Cardiac fibroblast (primary cell): Measurements from ENCODE around the gene C4orf50.

Source experiments
- DNase-seq, 2 donors: peaks; one replicate each; pipeline versions ENCODE4 v3.0.0 to v3.0.0-alpha.2; 2010; ENCODE audit warnings: low read depth in 2 of 2
- H3K4me3 ChIP-seq, 2 donors: replicated peaks in 1 of 2; 1 replicate in 1 of 2; 2 replicates in 1 of 2; pipeline ENCODE4 v1.5.1; 2011; ENCODE audit warnings: low read depth in 2 of 2, low read length in 2 of 2, mild to moderate bottlenecking in 2 of 2, moderate library complexity in 1 of 2
- CTCF ChIP-seq: IDR thresholded peaks from one replicate; pipeline ENCODE4 v1.5.1; 2011; ENCODE audit warnings: low read depth, mild to moderate bottlenecking, low read length, inconsistent platforms

The C4orf50 gene

GRCh38 chr4:5959211-5959982 lies 58.8 kb downstream of the C4orf50 start:
- no peak overlapping the region for H3K4me3 ChIP-seq
- no peak for DNase-seq
- TF ChIP-seq CTCF: no peak

- TF ChIP-seq CTCF: no peak
- H3K4me3 ChIP-seq: no peak overlapping the region
- DNase-seq: no peak
Observed at GRCh38 chr4:5958199-5958735, 60.0 kb downstream of the C4orf50 start.

GRCh38 chr4:5957076-5957475 lies 61.2 kb downstream of the C4orf50 start:
- DNase-seq: no peak
- no peak for TF ChIP-seq CTCF
- no peak overlapping the region for H3K4me3 ChIP-seq

- TF ChIP-seq CTCF: no peak
- DNase-seq: no peak
Observed at GRCh38 chr4:5956285-5957021, 61.8 kb downstream of the C4orf50 start.

GRCh38 chr4:5955856-5956255 lies 62.4 kb downstream of the C4orf50 start:
- TF ChIP-seq CTCF: no peak

More at GRCh38 chr4:5956285-5957021, 61.8 kb downstream of the C4orf50 start:
- no peak overlapping the region for H3K4me3 ChIP-seq

GRCh38 chr4:5955201-5955821 lies 62.9 kb downstream of the C4orf50 start:
- no peak for TF ChIP-seq CTCF

More at GRCh38 chr4:5955856-5956255, 62.4 kb downstream of the C4orf50 start:
- H3K4me3 ChIP-seq: no peak overlapping the region
- DNase-seq: no peak

More at GRCh38 chr4:5955201-5955821, 62.9 kb downstream of the C4orf50 start:
- no peak overlapping the region for H3K4me3 ChIP-seq
- DNase-seq: no peak
